GM23338 (cell line): ENCODE measurements around the gene BBX. TPM values are rescaled to one million over a fixed set of nuclear protein-coding genes. Genes with fewer than 3 reads are reported as not detected.

Experiments used
- ATAC-seq: fragments of 200-7000 bp; cut with Tn5 transposase; 3 replicates; pipeline ENCODE4 v1.9.1; 2020
- DNase-seq: peaks from one replicate; pipeline ENCODE4 v3.0.0-alpha.2; 2015; ENCODE audit warnings: low spot score
- H2AFZ ChIP-seq: fragments of 200-600 bp; sonication (generic); 2 replicates; pipeline ENCODE4 v1.8.0; 2016; ENCODE audit warnings: antibody characterized with exemption, mild to moderate bottlenecking, moderate library complexity
- H3F3A ChIP-seq: fragments of 200-600 bp; sonication (generic); replicated peaks from 2 replicates; pipeline ENCODE4 v1.8.0; 2017; ENCODE audit warnings: antibody characterized with exemption, mixed run types, low read depth
- H3K27ac ChIP-seq: fragments of 200-600 bp; sonication (generic); 2 replicates; pipeline ENCODE4 v1.6.1; 2016; ENCODE audit warnings: low read depth
- H3K27me3 ChIP-seq: fragments of 200-600 bp; sonication (generic); 2 replicates; pipeline ENCODE4 v1.8.0; 2016; ENCODE audit warnings: mild to moderate bottlenecking, mixed run types, moderate library complexity; ENCODE audit not compliant: insufficient read depth
- H3K36me3 ChIP-seq: fragments of 200-600 bp; sonication (generic); 2 replicates; pipeline ENCODE4 v1.8.0; 2016; ENCODE audit warnings: mild to moderate bottlenecking; ENCODE audit not compliant: insufficient read depth
- H3K4me1 ChIP-seq: fragments of 200-600 bp; sonication (generic); 2 replicates; pipeline ENCODE4 v1.8.0; 2016; ENCODE audit warnings: mild to moderate bottlenecking, moderate library complexity; ENCODE audit not compliant: insufficient read depth
- H3K4me2 ChIP-seq: fragments of 200-600 bp; sonication (generic); 2 replicates; pipeline ENCODE4 v1.7.1; 2017; ENCODE audit warnings: mixed run types
- H3K4me3 ChIP-seq: fragments of 200-600 bp; sonication (generic); 2 replicates; pipeline ENCODE4 v1.6.1; 2016; ENCODE audit warnings: mixed run types
- H3K79me2 ChIP-seq: fragments of 200-600 bp; sonication (generic); replicated peaks from 2 replicates; pipeline ENCODE4 v1.8.0; 2017; ENCODE audit warnings: mild to moderate bottlenecking; ENCODE audit not compliant: insufficient read depth
- H3K9me2 ChIP-seq: fragments of 200-600 bp; sonication (generic); 2 replicates; pipeline ENCODE4 v1.8.0; 2017; ENCODE audit not compliant: insufficient read depth
- H4K20me1 ChIP-seq: fragments of 200-600 bp; sonication (generic); replicated peaks from 2 replicates; pipeline ENCODE4 v1.8.0; 2017; ENCODE audit warnings: mild to moderate bottlenecking; ENCODE audit not compliant: insufficient read depth
- H3K27ac Mint-ChIP-seq: 2 replicates; pipeline ENCODE4 v1.8.0; 2020; ENCODE audit warnings: inconsistent platforms, mild to moderate bottlenecking, moderate library complexity, mixed read lengths
- H3K27me3 Mint-ChIP-seq: 3 replicates; pipeline ENCODE4 v1.8.0; 2022; ENCODE audit warnings: low read depth, mild to moderate bottlenecking, moderate library complexity, mixed read lengths, inconsistent platforms; ENCODE audit not compliant: insufficient read depth, poor library complexity
- H3K36me3 Mint-ChIP-seq: 3 replicates; pipeline ENCODE4 v1.8.0; 2021; ENCODE audit warnings: low read depth, mild to moderate bottlenecking, inconsistent platforms, moderate library complexity, mixed read lengths
- H3K4me1 Mint-ChIP-seq: 3 replicates; pipeline ENCODE4 v1.8.0; 2020; ENCODE audit warnings: mild to moderate bottlenecking, inconsistent platforms, mixed read lengths
- H3K4me3 Mint-ChIP-seq: 3 replicates; pipeline ENCODE4 v1.8.0; 2021; ENCODE audit warnings: moderate library complexity, mild to moderate bottlenecking, inconsistent platforms, mixed read lengths
- H3K9me3 Mint-ChIP-seq: 3 replicates; pipeline ENCODE4 v1.8.0; 2020; ENCODE audit warnings: moderate library complexity, mild to moderate bottlenecking, inconsistent platforms, mixed read lengths
- CREB1 ChIP-seq: fragments of 250-450 bp; sonication (Bioruptor Pico); IDR thresholded peaks from 2 replicates; pipeline ENCODE4 v1.5.0; 2020; ENCODE audit warnings: low read depth, mild to moderate bottlenecking, moderate library complexity
- ETS1 ChIP-seq: IDR thresholded peaks from 2 replicates; pipeline ENCODE4 v1.6.1; 2016; ENCODE audit warnings: antibody characterized with exemption
- EZH2 ChIP-seq: fragments of 200-600 bp; sonication (generic); IDR thresholded peaks from one replicate; pipeline ENCODE4 v1.8.0; 2017; ENCODE audit warnings: antibody characterized with exemption, mild to moderate bottlenecking, low read depth; ENCODE audit not compliant: unreplicated experiment
- EZH2phosphoT487 ChIP-seq: fragments of 200-600 bp; sonication (generic); IDR thresholded peaks from one replicate; pipeline ENCODE4 v1.8.1; 2018; ENCODE audit warnings: antibody characterized with exemption; ENCODE audit not compliant: unreplicated experiment
- JUNB ChIP-seq: IDR thresholded peaks from one replicate; pipeline ENCODE4 v1.6.1; 2016; ENCODE audit warnings: antibody characterized with exemption; ENCODE audit not compliant: unreplicated experiment
- NANOG ChIP-seq: IDR thresholded peaks from 2 replicates; pipeline ENCODE4 v1.6.1; 2016; ENCODE audit warnings: antibody characterized with exemption, borderline replicate concordance
- POLR2AphosphoS5 ChIP-seq: IDR thresholded peaks from 2 replicates; pipeline ENCODE4 v1.6.1; 2016; ENCODE audit warnings: antibody characterized with exemption, low read depth
- STAT1 ChIP-seq: IDR thresholded peaks from one replicate; pipeline ENCODE4 v1.6.1; 2016; ENCODE audit warnings: antibody characterized with exemption; ENCODE audit not compliant: unreplicated experiment
- ZNF114 ChIP-seq: fragments of 250-450 bp; sonication (Bioruptor Pico); IDR thresholded peaks from 2 replicates; pipeline ENCODE4 v1.5.0; 2020; ENCODE audit warnings: mild to moderate bottlenecking, moderate library complexity
- ZNF331 ChIP-seq: fragments of 250-450 bp; sonication (Bioruptor Pico); IDR thresholded peaks from 2 replicates; pipeline ENCODE4 v1.5.0; 2020; ENCODE audit warnings: low read depth, mild to moderate bottlenecking, moderate library complexity
- ZNF462 ChIP-seq: fragments of 250-450 bp; sonication (Bioruptor Pico); IDR thresholded peaks from 2 replicates; pipeline ENCODE4 v1.5.0; 2020; ENCODE audit warnings: mild to moderate bottlenecking, moderate library complexity
- polyA plus RNA-seq: library from polyadenylated mRNA; unstranded; fragments of >200 nt; fragmentation: Nextera tagmentation; extraction: Ambion mirVana; gene quantifications from 2 replicates; pipeline ENCODE4 v1.2.1, GENCODE V29; 2016
- total RNA-seq: library from RNA; depleted of rRNA; stranded (reverse); fragments of >200 nt; shearing (Covaris generic); gene quantifications from 2 replicates; pipeline ENCODE4 v1.2.3, GENCODE V29; 2014
- TF ChIP-seq, protein P1 (sequence below), 2 experiments: fragments of 200-600 bp in 1 of 2; sonication (generic) in 1 of 2; conservative IDR thresholded peaks; 2 replicates each; pipeline versions ENCODE4 v1.5.1 to v1.6.1; 2016 to 2017; ENCODE audit warnings: antibody characterized with exemption in 2 of 2, low read depth in 2 of 2, mild to moderate bottlenecking in 2 of 2, moderate library complexity in 1 of 2
- TF ChIP-seq, protein P2 (sequence below): IDR thresholded peaks from one replicate; pipeline ENCODE4 v1.6.1; 2018; ENCODE audit warnings: antibody characterized with exemption; ENCODE audit not compliant: unreplicated experiment

The BBX gene
- total and polyA plus RNA-seq, 2 experiments from 2014 or later, result 35.2 to 44.1 TPM

DNA sequence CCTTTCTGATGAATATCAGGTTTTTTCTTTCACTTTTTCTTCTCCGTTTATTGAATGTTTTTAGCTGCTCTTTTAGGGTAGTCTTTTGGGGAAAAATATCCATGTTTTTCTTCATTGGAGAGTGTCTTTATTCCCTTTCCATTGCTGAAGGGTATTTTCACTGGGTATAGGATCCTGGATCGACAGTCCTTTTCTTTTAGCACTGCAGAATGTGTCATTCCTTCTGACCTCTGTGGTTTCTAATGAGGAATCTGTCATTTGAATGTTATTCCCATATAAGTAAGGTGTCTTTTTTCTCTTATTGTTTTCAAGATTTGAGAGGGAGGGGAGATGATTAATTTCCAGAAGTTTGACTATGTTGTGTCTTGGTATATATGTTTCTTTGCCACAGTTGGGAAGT, 96.8 kb downstream of the BBX start:
- no peak overlapping the region for H3K4me3 ChIP-seq
- DNase-seq (no peak), ATAC-seq (no peak; the same call in 2 of the 3 replicates)
- peaks cover 11% of the 10 kb centered on the region; the same call in 1 of the 2 replicates for H3K4me1 ChIP-seq
- peaks cover 42% of the 10 kb centered on the region for H3K4me1 Mint-ChIP-seq
- no peaks in the 10 kb centered on the region for H3K27me3 ChIP-seq
- peak overlapping the region; percentile 11 for H3K27ac Mint-ChIP-seq
- TF ChIP-seq, protein P1, sequence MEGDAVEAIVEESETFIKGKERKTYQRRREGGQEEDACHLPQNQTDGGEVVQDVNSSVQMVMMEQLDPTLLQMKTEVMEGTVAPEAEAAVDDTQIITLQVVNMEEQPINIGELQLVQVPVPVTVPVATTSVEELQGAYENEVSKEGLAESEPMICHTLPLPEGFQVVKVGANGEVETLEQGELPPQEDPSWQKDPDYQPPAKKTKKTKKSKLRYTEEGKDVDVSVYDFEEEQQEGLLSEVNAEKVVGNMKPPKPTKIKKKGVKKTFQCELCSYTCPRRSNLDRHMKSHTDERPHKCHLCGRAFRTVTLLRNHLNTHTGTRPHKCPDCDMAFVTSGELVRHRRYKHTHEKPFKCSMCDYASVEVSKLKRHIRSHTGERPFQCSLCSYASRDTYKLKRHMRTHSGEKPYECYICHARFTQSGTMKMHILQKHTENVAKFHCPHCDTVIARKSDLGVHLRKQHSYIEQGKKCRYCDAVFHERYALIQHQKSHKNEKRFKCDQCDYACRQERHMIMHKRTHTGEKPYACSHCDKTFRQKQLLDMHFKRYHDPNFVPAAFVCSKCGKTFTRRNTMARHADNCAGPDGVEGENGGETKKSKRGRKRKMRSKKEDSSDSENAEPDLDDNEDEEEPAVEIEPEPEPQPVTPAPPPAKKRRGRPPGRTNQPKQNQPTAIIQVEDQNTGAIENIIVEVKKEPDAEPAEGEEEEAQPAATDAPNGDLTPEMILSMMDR (conservative IDR thresholded peaks at IDR 0.05; ENCODE audit: low read depth in 2 of 2), result no peak
- TF ChIP-seq NANOG (no peak), ZNF462 (no peak), EZH2 (no peak), POLR2AphosphoS5 (no peak), ZNF114 (CRISPR knock-in tag) (no peak), CREB1 (CRISPR knock-in tag) (no peak), ETS1 (no peak), ZNF331 (CRISPR knock-in tag) (no peak), JUNB (no peak), EZH2phosphoT487 (no peak), STAT1 (no peak)
- TF ChIP-seq, protein P2, sequence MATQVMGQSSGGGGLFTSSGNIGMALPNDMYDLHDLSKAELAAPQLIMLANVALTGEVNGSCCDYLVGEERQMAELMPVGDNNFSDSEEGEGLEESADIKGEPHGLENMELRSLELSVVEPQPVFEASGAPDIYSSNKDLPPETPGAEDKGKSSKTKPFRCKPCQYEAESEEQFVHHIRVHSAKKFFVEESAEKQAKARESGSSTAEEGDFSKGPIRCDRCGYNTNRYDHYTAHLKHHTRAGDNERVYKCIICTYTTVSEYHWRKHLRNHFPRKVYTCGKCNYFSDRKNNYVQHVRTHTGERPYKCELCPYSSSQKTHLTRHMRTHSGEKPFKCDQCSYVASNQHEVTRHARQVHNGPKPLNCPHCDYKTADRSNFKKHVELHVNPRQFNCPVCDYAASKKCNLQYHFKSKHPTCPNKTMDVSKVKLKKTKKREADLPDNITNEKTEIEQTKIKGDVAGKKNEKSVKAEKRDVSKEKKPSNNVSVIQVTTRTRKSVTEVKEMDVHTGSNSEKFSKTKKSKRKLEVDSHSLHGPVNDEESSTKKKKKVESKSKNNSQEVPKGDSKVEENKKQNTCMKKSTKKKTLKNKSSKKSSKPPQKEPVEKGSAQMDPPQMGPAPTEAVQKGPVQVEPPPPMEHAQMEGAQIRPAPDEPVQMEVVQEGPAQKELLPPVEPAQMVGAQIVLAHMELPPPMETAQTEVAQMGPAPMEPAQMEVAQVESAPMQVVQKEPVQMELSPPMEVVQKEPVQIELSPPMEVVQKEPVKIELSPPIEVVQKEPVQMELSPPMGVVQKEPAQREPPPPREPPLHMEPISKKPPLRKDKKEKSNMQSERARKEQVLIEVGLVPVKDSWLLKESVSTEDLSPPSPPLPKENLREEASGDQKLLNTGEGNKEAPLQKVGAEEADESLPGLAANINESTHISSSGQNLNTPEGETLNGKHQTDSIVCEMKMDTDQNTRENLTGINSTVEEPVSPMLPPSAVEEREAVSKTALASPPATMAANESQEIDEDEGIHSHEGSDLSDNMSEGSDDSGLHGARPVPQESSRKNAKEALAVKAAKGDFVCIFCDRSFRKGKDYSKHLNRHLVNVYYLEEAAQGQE, result no peak
- H2AFZ ChIP-seq, result no peak overlapping the region
- H3K27me3 Mint-ChIP-seq, result no peaks in the 10 kb centered on the region
- 0 out of 2 replicates have a peak, but pooled peaks cover 4% of the 10 kb centered on the region for H4K20me1 ChIP-seq
- H3K9me2 ChIP-seq, result no peaks in the 10 kb centered on the region
- H3K36me3 ChIP-seq, result no peaks in the 10 kb centered on the region
- H3F3A ChIP-seq, result no peaks in the 10 kb centered on the region
- no peak overlapping the region for H3K4me3 Mint-ChIP-seq
- H3K79me2 ChIP-seq, result peaks cover 87% of the 10 kb centered on the region
- H3K36me3 Mint-ChIP-seq, result no peaks in the 10 kb centered on the region
- H3K4me2 ChIP-seq, result no peak overlapping the region
- H3K9me3 Mint-ChIP-seq, result no peaks in the 10 kb centered on the region
- no peak overlapping the region for H3K27ac ChIP-seq
